Loucy (cell line): ENCODE data around the gene PRRC2B.

Source experiments
- CTCF ChIP-seq: fragments of 200-600 bp; sonication (generic); conservative IDR thresholded peaks from 2 replicates; pipeline ENCODE4 v1.5.1; 2014; ENCODE audit warnings: mild to moderate bottlenecking, antibody characterized with exemption, low read length
- EZH2phosphoT487 ChIP-seq: fragments of 200-600 bp; IDR thresholded peaks from 2 replicates; pipeline ENCODE4 v1.6.1; 2018; ENCODE audit warnings: antibody characterized with exemption, mild to moderate bottlenecking, moderate library complexity, borderline replicate concordance

GRCh38 chr9:131476777-131477345, 83.0 kb downstream of the PRRC2B start:
- TF ChIP-seq CTCF (no peak), EZH2phosphoT487 (no peak)
